ENCODE data around the gene PRR3. TPM values are rescaled to one million over a fixed set of nuclear protein-coding genes. Genes with fewer than 3 reads are reported as not detected.

The PRR3 gene
- total and polyA plus RNA-seq, 2 experiments from 2014 or later: 10.9 to 15.2 TPM

- no peak for TF ChIP-seq ZNF462 (CRISPR knock-in tag; IDR thresholded peaks at IDR 0.05)
- TF ChIP-seq NANOG (IDR thresholded peaks at IDR 0.05; ENCODE audit: borderline replicate concordance): no peak
- TF ChIP-seq JUNB (IDR thresholded peaks at IDR 0.05; ENCODE audit: unreplicated experiment): no peak
Measured at GRCh38 chr6:30565772-30566171, 8.7 kb downstream of the PRR3 start (continued).

GRCh38 chr6:30568245-30568644 is 11.2 kb downstream of the PRR3 start:
- no peak overlapping the region for H3K27ac ChIP-seq (ENCODE audit: low read depth)

More at GRCh38 chr6:30568245-30568644, 11.2 kb downstream of the PRR3 start:
- peaks cover 18% of the 10 kb centered on the region for H3K36me3 Mint-ChIP-seq (ENCODE audit: low read depth)
- no peak overlapping the region for H3K4me2 ChIP-seq
- no peaks in the 10 kb centered on the region for H3K36me3 ChIP-seq (ENCODE audit: insufficient read depth)
- TF ChIP-seq CTCF (conservative IDR thresholded peaks at IDR 0.05; ENCODE audit: low read depth in 2 of 2) (no peak), CREB1 (CRISPR knock-in tag; IDR thresholded peaks at IDR 0.05; ENCODE audit: low read depth) (no peak), EZH2 (IDR thresholded peaks at IDR 0.05; ENCODE audit: low read depth, unreplicated experiment) (no peak), REST (IDR thresholded peaks at IDR 0.05; ENCODE audit: unreplicated experiment) (no peak), ETS1 (IDR thresholded peaks at IDR 0.05) (no peak)
- H3K4me3 Mint-ChIP-seq: no peak overlapping the region
- peaks cover 14% of the 10 kb centered on the region for H3K4me1 ChIP-seq (ENCODE audit: insufficient read depth)
- no peaks in the 10 kb centered on the region; the same call in 2 of the 3 replicates for H3K9me3 Mint-ChIP-seq
- no peak overlapping the region for H3K4me3 ChIP-seq
- no peak overlapping the region for H2AFZ ChIP-seq
- H4K20me1 ChIP-seq (replicated peaks; ENCODE audit: insufficient read depth): peaks cover 18% of the 10 kb centered on the region
- peaks cover 14% of the 10 kb centered on the region for H3K27me3 Mint-ChIP-seq (ENCODE audit: insufficient read depth, low read depth, poor library complexity)
- H3K4me1 Mint-ChIP-seq: peaks cover 26% of the 10 kb centered on the region
- peaks cover 17% of the 10 kb centered on the region for H3K79me2 ChIP-seq (replicated peaks; ENCODE audit: insufficient read depth)
- peaks cover 6% of the 10 kb centered on the region; the same call in 1 of the 2 replicates for H3K27me3 ChIP-seq (ENCODE audit: insufficient read depth)
- no peak for ATAC-seq
- H3F3A ChIP-seq (replicated peaks; ENCODE audit: low read depth): peaks cover 12% of the 10 kb centered on the region; the same call in 1 of the 2 replicates
- no peaks in the 10 kb centered on the region for H3K9me2 ChIP-seq (ENCODE audit: insufficient read depth)
- no peak for DNase-seq (ENCODE audit: low spot score)
- no peak overlapping the region for H3K27ac Mint-ChIP-seq
